Lung (tissue), 12 donors: ENCODE measurements around the gene ZNF236. TPM values are rescaled to one million over a fixed set of nuclear protein-coding genes. Genes with fewer than 3 reads are reported as not detected.
"Not testable (repeated sequence)": the region's sequence is repeated elsewhere in the genome, so short reads cannot be mapped to it uniquely, and the experiment has no call there.

ENCODE experiments used
- ATAC-seq: fragments of 200-7000 bp; cut with Tn5 transposase; one replicate; pipeline ENCODE4 v1.9.1; 2020; ENCODE audit warnings: moderate number of reproducible peaks; ENCODE audit not compliant: insufficient read depth, low FRiP score
- DNase-seq, 3 donors: peaks; one replicate each; pipeline ENCODE4 v3.0.0-alpha.2; 2013 to 2017
- H3K27ac ChIP-seq, 2 donors: one replicate each; pipeline ENCODE4 v1.5.1; 2013; ENCODE audit warnings: mild to moderate bottlenecking in 2 of 2, moderate library complexity in 2 of 2, control low read depth in 1 of 2, inconsistent platforms in 1 of 2, low read depth in 1 of 2, low read length in 1 of 2
- H3K27me3 ChIP-seq, 3 donors: one replicate each; pipeline ENCODE4 v1.5.1; 2013; ENCODE audit warnings: low read length in 2 of 3; ENCODE audit not compliant: control insufficient read depth in 3 of 3, insufficient read depth in 3 of 3
- H3K36me3 ChIP-seq, 4 donors: one replicate each; pipeline ENCODE4 v1.5.1; 2013; ENCODE audit warnings: low read length in 4 of 4, mild to moderate bottlenecking in 1 of 4, moderate library complexity in 1 of 4; ENCODE audit not compliant: control insufficient read depth in 4 of 4, insufficient read depth in 4 of 4
- H3K4me1 ChIP-seq, 5 donors: one replicate each; pipeline ENCODE4 v1.5.1; 2013; ENCODE audit warnings: low read length in 5 of 5, mild to moderate bottlenecking in 2 of 5, moderate library complexity in 1 of 5; ENCODE audit not compliant: control insufficient read depth in 5 of 5, insufficient read depth in 5 of 5
- H3K4me3 ChIP-seq: one replicate; pipeline ENCODE4 v1.5.1; 2013; ENCODE audit warnings: mild to moderate bottlenecking, control low read depth, moderate library complexity
- H3K9ac ChIP-seq, 2 donors: one replicate each; pipeline ENCODE4 v1.5.1; 2013; ENCODE audit warnings: low read length in 2 of 2, control low read depth in 1 of 2; ENCODE audit not compliant: insufficient read depth in 1 of 2
- H3K9me3 ChIP-seq, 4 donors: one replicate each; pipeline ENCODE4 v1.5.1; 2013; ENCODE audit warnings: low read length in 3 of 4, mild to moderate bottlenecking in 1 of 4, moderate library complexity in 1 of 4; ENCODE audit not compliant: control insufficient read depth in 4 of 4, insufficient read depth in 3 of 4
- CTCF ChIP-seq: IDR thresholded peaks from 2 replicates; pipeline ENCODE4 v1.5.1; 2012; ENCODE audit warnings: mild to moderate bottlenecking; ENCODE audit errors: control extremely low read depth, extremely low read depth
- WGBS, 2 donors: extraction: QIAGEN DNeasy Blood & Tissue Kit; methylation state at CpG; one replicate each; pipeline ENCODE4 v1.1.7; 2013; 5-methylcytosine and 5-hydroxymethylcytosine counted together
- polyA plus RNA-seq, 2 donors: library from polyadenylated mRNA; stranded (reverse); fragments of 200-250 nt; gene quantifications; one replicate each; pipeline ENCODE4 v1.2.1, GENCODE V29; 2013
- total RNA-seq, 2 donors: library from RNA; depleted of rRNA in 1 of 2; stranded (reverse); fragments of >200 nt in 1 of 2; gene quantifications; one replicate each; pipeline ENCODE4 v1.2.1, GENCODE V29; 2014 to 2021
- donor health status: control.
- donor health status: control.
- donor health status: Bipolar disorder and iron deficiency.
- donor health status: healthy.
- donor health status: DM: yes; HTN: yes; CAD: no.

The ZNF236 gene
- total and polyA plus RNA-seq, 4 donors: 2.4 to 23.1 (median 8.8) TPM

GRCh38 chr18:76988031-76988826 is 165.9 kb downstream of the ZNF236 start:
- TF ChIP-seq CTCF: no peak
- Histone ChIP-seq H3K9ac (no peak overlapping the region), H3K9me3 (no peaks in the 10 kb centered on the region), H3K27me3 (no peaks in the 10 kb centered on the region), H3K4me1 (peaks cover 0 to 5% (median 4%) of the 10 kb centered on the region in 5 donors), H3K27ac (no peak overlapping the region), H3K4me3 (no peak overlapping the region), H3K36me3 (no peaks in the 10 kb centered on the region)
- peak; percentile 30 for ATAC-seq
- 65 to 67% methylated on average over 27 of the region's 27 CpGs for WGBS, 2 donors
- no peak for DNase-seq

- no peak for TF ChIP-seq CTCF
- ATAC-seq: no peak
- 94 to 95% methylated on average over 29 of the region's 29 CpGs for WGBS, 2 donors
- no peaks in the 10 kb centered on the region for H3K4me1 ChIP-seq
- H3K9ac ChIP-seq: no peak overlapping the region
- H3K36me3 ChIP-seq: no peaks in the 10 kb centered on the region
- H3K4me3 ChIP-seq: no peak overlapping the region
- no peak for DNase-seq
- H3K27me3 ChIP-seq: no peaks in the 10 kb centered on the region
- H3K9me3 ChIP-seq: no peaks in the 10 kb centered on the region
- no peak overlapping the region for H3K27ac ChIP-seq
These were observed 166.7 kb downstream of the ZNF236 start for GRCh38 chr18:76988827-76989646.

- TF ChIP-seq CTCF: no peak
- 92 to 94% methylated on average over 28 of the region's 28 CpGs for WGBS, 2 donors
- ATAC-seq (no peak), DNase-seq (no peak)
- Histone ChIP-seq H3K4me1 (no peaks in the 10 kb centered on the region), H3K9me3 (no peaks in the 10 kb centered on the region), H3K36me3 (no peaks in the 10 kb centered on the region), H3K27me3 (no peaks in the 10 kb centered on the region), H3K4me3 (no peak overlapping the region), H3K9ac (no peak overlapping the region), H3K27ac (no peak overlapping the region)
These were observed 167.4 kb downstream of the ZNF236 start for GRCh38 chr18:76989647-76990190.

- not testable (repeated sequence) for H3K4me1 ChIP-seq, H3K27me3 ChIP-seq, H3K4me3 ChIP-seq, DNase-seq, H3K36me3 ChIP-seq, H3K9me3 ChIP-seq, H3K9ac ChIP-seq, ATAC-seq, H3K27ac ChIP-seq
- 81 to 93% methylated on average over 8 of the region's 8 CpGs for WGBS, 2 donors
These were observed 168.1 kb downstream of the ZNF236 start for GRCh38 chr18:76990343-76991020.
